BLaER1 treated with 17β-estradiol and CSF1 and Interleukin-3, amounts not matched to agents 10 nM and 100 nM (cell line): ENCODE measurements around the gene HDAC2.

ENCODE experiments used
- H3K27ac ChIP-seq, 11 experiments: shearing (Covaris generic); formaldehyde crosslinking; 2 replicates each; pipeline ENCODE4 v1.8.1; 2022
- H3K27me3 ChIP-seq, 11 experiments: shearing (Covaris generic); formaldehyde crosslinking; 2 replicates each; pipeline ENCODE4 v1.8.1; 2022
- H3K36me3 ChIP-seq, 11 experiments: shearing (Covaris generic); formaldehyde crosslinking; 2 replicates each; pipeline ENCODE4 v1.8.1; 2022
- H3K4me1 ChIP-seq, 10 experiments: shearing (Covaris generic); formaldehyde crosslinking; 2 replicates each; pipeline ENCODE4 v1.8.1; 2022
- H3K4me2 ChIP-seq, 11 experiments: shearing (Covaris generic); formaldehyde crosslinking; 2 replicates each; pipeline ENCODE4 v1.8.1; 2022
- H3K4me3 ChIP-seq, 10 experiments: shearing (Covaris generic); formaldehyde crosslinking; 2 replicates each; pipeline ENCODE4 v1.8.1; 2022
- H3K9ac ChIP-seq, 11 experiments: shearing (Covaris generic); formaldehyde crosslinking; 2 replicates each; pipeline ENCODE4 v1.8.1; 2022
- H3K9me3 ChIP-seq, 11 experiments: shearing (Covaris generic); formaldehyde crosslinking; replicated peaks in 1 of 11; 2 replicates each; pipeline ENCODE4 v1.8.1; 2022
- H4K20me1 ChIP-seq, 11 experiments: shearing (Covaris generic); formaldehyde crosslinking; 2 replicates each; pipeline ENCODE4 v1.8.1; 2022
- Cebpa-rat ChIP-seq, 11 experiments: shearing (Covaris generic); IDR thresholded peaks; 2 replicates each; pipeline ENCODE4 v1.8.1; 2022

Gene HDAC2

DNA sequence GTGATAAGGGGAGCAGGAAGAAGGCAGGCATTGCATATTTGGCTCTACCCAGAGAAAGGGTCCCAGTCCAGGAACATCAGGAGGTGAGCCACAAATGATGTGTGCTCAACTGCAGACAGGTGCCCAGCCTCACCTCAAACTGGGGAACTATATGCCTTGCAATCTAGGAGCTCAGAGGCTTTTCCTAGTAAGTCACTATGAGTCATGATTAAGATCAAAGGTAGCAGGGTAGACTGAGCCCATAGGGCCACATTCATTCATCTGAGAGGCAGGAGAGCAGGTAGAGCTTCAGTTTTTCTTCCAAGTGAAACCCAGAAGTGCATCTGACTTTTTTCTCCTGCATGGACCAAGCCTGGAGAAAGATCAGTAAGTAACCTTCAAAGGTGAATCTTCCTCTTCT, 82.5 kb downstream of the HDAC2 start:
- Histone ChIP-seq H3K27me3 (no peaks in the 10 kb centered on the region), H4K20me1 (no peaks in the 10 kb centered on the region), H3K4me1 (peaks cover 0 to under 1% (median 0%) of the 10 kb centered on the region in 10 experiments; a peak in 1 of 20 replicates), H3K9me3 (peaks cover 16 to 28% (median 24%) of the 10 kb centered on the region in 11 experiments), H3K36me3 (no peaks in the 10 kb centered on the region), H3K4me2 (no peak overlapping the region), H3K4me3 (no peak overlapping the region), H3K9ac (no peak overlapping the region), H3K27ac (no peak overlapping the region)
- no peak for TF ChIP-seq Cebpa-rat (IDR thresholded peaks at IDR 0.05)

DNA sequence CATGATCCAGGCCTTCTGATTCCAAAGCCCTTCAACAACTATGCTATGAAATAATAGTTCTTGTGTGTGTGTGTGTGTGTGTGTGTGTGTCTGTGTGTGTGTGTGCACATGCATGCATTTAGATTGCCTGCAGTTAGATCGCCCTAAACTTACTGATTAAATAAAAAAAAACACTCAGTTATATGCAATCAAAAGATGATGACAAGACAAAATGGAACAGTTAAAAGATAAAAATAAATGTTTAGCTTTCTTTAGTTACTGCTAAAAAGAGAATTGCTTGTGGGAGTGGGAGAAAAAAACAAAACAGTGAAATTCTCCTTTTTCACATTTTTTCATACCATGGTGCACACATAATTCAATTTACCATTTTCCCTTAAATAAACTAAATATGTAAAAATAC, 84.4 kb downstream of the HDAC2 start:
- H3K9ac ChIP-seq = no peak overlapping the region
- no peak overlapping the region for H3K4me2 ChIP-seq
- no peaks in the 10 kb centered on the region for H4K20me1 ChIP-seq
- peaks cover 5 to 9% (median 7%) of the 10 kb centered on the region in 11 experiments for H3K9me3 ChIP-seq
- no peak for TF ChIP-seq Cebpa-rat (IDR thresholded peaks at IDR 0.05)
- H3K36me3 ChIP-seq = no peaks in the 10 kb centered on the region
- no peaks in the 10 kb centered on the region for H3K27me3 ChIP-seq
- H3K4me1 ChIP-seq = peaks cover 0 to 4% (median 0%) of the 10 kb centered on the region in 10 experiments; a peak in 2 of 20 replicates
- H3K27ac ChIP-seq = no peak overlapping the region
- H3K4me3 ChIP-seq = no peak overlapping the region

DNA sequence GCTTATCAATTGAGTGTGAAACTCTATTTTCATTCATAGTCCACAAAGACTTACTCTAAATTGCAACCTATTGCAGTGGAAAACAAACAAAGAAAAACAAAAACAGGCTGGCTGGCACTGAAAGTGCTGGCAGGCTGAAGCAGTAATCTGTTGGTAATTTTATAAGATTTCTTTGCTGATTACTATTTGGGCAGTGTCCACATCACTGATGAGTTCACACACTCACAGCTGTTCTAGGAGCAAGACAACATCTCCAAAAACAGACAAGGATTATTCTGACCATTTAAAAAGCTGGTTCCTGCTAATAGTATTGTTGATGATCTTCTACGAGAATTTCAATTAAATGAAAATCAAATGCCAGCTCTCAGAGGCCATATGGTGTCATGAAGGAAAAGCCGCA, 86.9 kb downstream of the HDAC2 start:
- no peak for TF ChIP-seq Cebpa-rat (IDR thresholded peaks at IDR 0.05)
- Histone ChIP-seq H4K20me1 (no peaks in the 10 kb centered on the region), H3K36me3 (no peaks in the 10 kb centered on the region), H3K9ac (no peak overlapping the region), H3K27ac (no peak overlapping the region), H3K4me2 (no peak overlapping the region), H3K4me1 (peaks cover 0 to 14% (median 0%) of the 10 kb centered on the region in 10 experiments; a peak in 4 of 20 replicates), H3K9me3 (no peaks in the 10 kb centered on the region), H3K4me3 (no peak overlapping the region), H3K27me3 (no peaks in the 10 kb centered on the region)
